HG03354 (cell line): ENCODE measurements around the gene REV3L.

Experiments
- ATAC-seq: cut with Tn5 transposase; IDR thresholded peaks from one replicate; pipeline ENCODE4 v1.9.1; 2021; ENCODE audit warnings: mild to moderate bottlenecking; ENCODE audit not compliant: unreplicated experiment, poor library complexity, severe bottlenecking

REV3L gene

DNA sequence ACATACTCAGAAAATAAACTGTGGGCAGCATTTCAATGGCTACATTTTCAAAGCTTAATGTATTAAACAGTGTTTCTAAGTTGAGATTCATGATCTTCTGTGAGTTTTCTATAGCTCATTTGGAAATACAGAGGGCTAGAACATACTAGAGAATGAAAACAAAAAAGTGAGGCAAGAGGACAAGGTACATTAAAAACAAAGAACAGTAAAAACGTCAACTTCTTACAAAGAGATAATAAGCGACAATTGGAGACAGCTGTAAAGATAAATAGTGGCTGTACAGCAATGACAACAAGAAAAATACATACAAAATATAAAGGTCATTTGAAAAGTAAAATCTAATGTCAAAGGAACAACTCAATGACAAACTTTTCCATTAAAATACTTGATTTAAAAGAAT lies 94.3 kb downstream of the REV3L start:
- no peak for ATAC-seq

DNA sequence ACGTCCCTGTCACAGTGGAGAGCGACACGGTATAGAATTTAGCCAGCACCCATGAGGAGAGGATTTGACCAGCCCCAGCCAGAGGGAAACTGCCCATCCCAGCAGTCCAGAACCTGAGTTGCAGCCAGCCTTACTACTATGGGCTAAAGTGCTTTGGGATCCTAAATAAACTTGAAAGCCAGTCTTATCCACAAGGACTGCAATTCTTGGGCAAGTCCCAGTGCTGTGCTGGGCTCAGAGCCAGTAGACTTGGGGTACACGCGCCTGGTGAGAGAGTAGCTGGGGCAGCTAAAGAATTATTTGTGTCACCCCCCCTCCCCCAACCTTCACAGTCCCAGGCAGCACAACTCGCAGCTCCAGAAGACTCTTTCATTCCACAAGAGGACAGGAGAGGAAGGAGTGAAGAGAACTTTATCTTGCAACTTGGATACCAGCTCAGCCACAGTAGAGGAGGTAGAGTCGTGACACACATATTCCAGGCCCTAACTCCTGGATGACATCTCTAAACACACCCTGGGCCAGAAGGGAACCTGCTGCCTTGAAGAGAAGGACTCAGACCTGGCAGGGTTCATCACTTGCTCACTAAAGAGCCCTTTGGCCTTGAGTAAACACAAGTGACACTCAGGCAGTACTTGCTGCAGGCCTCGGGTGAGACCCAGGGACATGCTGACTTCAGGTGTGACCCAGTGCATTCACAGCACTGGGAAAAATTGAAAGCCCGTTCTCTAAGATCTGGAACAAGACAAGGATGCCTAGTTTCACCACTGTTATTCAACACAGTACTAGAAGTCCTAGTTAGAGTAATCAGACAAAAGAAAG lies 100.3 kb downstream of the REV3L start:
- ATAC-seq = no peak

DNA sequence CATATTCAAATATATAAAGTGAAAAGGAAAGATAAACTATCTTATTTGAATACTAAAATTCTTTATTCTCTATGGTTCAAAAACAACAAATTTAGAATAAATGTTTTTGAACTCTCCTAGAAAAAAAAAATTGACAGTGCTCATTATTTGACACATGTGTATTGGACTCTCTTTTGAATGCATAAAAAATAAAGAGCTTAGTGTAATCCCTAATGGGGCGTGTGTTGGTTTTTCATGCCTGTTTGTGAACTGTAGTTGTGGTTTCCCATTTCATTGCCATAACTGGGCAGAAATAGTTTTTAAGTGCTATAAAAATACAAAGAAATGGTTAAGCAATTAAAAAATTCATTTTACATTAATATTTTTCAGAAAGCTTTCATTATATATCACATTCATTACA lies 101.3 kb downstream of the REV3L start:
- ATAC-seq = no peak

DNA sequence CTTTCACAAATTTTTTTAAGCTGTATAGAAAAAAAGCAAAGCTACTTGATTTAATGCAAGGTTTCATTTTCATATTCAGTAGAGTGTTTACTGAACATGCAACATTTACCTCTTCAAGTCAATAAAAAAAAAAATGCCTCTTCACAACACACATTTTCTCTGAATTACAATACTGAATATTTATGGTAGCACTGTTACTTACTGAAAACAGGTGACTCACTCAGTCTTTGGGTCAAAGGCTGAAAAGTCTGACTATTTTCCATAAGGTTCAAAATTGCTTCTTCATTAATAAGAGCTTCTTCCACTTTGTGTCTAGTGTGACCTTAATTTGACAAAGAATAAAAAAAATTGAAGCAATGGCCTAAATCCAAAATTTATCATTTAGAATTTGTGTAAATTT lies 101.9 kb downstream of the REV3L start:
- ATAC-seq = no peak

DNA sequence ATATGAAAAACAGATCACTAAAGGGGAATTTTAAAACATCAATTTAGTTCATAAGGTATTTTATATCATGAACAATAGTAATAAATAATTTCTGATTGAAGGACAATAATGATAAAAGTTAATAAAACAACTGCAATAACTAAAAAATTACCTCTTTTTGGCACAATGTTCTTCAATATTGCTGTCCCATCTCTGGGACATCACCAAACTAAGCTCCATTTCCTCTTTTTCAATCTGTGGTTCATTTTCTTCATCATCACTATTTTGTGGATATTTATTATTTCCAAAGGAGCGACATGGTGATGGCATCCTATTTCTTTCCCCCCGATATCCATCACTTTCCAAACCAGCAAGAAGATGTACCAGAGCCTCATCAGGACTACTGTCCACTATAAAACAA lies 103.2 kb downstream of the REV3L start:
- no peak for ATAC-seq

DNA sequence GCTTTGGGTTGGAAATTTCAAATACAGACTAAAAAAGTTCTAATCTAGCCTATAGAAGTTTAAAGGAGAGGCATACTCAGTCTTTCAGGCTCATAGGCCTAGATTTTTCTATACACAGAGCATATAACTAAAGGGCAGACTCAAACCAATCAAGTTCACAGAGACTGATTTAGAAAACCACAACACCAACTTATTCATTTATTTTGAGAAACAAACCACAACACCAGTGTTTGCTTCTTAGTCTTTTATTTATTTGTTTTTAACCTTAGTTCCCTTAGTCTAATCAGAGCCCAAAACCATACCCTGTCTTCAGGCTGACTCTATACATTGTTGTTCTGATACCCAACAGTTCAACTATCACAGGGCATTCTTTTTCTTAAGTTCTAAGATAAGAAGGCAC lies 103.7 kb downstream of the REV3L start:
- no peak for ATAC-seq

DNA sequence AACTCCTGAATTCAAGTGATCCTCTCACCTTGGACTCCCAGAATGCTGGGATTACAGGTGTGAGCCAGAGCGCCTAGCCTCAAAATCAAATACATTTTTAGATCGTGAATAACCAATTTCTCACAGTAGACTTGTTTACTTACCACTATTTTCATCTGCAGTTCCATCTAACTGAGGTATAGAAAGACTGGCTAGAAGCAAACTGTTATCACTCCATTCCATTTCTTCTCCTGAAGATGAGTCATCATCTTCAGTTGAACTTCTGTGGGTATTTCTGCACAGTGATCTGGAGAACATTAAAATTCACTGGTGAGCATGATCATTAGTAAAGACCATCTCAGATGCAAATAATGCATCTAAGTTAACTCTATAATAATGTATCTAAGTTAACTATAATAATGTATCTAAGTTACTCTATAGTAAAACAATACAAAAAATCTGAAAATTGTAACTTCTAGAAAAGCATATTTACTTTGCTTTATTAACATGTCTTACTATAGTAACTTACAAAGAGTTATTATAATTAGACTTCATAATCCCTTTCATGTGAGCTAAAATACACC lies 105.4 kb downstream of the REV3L start:
- ATAC-seq = no peak

DNA sequence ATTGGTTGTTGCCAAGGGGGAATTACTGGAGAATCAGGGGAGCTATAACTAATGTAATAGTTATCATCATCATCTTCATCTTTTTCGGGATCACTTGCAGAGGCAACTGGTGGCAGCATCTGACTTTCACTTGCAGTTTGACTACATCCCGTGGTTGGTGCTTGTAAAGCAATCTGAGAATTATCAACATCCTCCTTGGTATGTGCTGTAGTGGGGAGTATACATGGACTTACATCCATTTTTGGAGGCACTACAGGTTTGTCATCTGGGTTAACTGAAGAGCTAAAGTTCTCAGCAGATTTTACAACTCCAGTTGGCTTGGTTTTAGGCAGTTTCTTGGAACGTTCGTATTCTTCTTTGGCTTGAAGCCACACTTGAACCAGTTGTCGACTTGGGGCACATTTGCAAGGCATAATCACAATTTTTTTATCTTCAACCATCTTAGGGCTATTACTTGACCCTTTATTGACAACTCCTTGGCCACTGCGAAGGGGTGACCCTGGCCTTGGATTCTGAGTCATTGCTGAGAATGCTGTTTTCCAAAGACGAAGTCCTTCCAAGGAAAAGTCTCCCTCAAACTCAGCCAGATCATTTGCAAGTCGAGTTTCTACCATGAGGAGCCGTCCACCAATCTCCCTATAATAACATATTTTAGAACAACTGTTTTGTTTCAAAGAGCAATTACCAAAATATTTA lies 115.5 kb downstream of the REV3L start:
- peak; percentile 43 for ATAC-seq

DNA sequence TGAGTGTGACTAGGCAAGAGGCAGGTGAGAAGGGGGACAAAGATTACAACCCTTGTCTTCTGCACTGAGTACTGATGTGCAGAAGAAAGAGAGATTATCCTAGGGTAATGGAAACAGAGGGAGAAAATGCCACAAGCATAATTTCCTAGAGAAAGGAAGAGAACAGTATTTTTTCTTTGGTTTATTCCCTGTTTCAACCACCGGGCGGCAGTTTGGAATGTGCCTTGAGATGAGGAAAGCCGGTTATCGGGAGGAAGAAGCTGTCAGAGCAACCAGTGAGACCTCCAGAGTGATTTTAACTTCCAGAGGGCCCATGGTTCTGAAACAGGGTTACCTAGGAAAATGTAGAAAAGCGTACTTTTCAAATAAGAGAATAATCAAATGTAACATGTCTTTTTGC lies 121.4 kb downstream of the REV3L start:
- no peak for ATAC-seq

DNA sequence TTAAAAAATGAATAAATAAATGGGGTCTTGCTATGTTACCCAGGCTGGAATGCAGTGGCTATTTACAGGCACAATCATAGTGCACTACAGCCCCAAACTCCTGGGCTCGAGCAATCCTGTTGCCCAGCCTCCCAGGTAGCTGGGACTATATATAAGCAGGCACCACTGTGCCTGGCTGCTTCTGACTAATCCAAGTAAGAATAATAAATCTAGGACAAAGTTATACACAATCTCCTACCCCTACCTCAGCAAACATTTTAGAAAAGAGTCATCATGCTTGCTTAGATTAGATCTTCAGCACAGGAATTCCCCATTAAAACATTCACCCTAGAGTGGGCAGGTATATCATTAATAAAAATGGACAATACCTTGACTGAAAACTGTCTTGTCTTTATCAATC lies 124.6 kb downstream of the REV3L start:
- no peak for ATAC-seq

DNA sequence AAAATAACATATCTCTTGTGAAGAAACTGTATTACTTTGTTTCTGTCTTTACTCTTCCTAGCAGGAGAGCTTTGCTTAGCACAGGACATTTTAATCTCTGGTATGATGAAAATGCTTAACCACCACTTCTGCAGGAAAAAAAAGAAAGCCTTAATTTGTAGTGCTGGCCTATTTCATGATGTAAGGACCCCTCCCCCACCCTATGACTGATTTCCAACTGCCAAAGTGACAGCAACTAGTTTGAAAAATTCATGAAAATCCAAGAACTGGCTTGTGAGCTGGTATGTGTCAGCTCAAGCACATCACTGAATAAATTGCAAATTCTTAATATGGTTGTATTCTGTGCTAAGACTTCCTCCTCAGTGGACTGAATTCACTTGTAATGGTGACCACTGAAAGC lies 125.3 kb downstream of the REV3L start:
- ATAC-seq = no peak

DNA sequence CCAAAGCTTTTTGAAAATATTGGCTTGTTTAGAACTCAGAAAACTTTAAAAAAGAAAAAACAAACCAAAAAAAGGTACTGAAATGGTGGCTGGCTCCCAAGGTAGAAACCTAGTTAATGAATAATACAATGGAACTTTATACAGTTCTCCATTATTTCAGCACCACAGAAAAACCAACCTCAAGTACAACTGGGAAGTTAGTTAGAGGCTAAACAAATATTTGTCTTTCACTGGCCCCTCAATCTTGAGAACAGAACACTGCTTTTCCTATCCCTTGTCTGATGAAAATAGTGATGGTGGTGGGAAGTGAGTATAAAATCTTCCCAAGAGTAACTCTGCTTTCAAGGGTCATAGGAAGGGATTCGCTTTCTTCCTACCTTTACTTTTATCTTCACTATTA lies 126.5 kb downstream of the REV3L start:
- ATAC-seq = no peak

DNA sequence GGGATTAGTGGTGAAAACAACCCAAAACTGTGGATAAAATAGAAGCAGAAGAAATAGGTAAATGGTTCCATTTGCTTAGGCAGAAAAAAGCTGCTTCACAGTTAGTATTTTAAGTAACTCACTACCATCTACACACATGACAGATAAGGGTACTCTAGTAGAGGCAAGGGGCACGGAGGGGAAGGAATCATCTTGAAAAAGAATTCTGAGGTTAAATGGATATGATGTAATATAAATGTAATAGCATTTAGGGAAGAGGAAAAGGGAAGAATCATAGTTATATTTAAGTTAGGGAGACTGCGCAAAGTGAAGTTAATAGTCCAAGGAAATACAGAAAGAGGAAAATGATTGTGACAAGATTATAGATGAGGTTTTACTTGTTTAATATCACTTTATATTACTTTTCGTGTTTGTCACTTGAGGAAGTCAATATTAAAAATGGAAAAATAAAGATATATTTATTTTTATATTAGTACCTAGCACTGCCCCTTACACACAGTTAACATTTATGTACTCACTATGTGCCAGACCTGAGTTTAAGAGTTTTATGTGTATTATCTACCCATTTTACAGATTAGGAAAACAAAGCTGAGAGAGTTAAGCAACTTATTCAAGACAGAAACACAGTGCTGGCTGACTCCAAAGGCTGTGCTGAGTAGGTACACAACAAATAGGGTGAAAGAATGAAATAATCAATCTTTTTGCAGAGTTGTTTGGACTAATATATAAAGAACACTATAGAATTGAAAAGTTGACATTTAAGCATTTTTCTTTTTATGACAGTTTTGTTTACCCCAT lies 128.1 kb downstream of the REV3L start:
- no peak for ATAC-seq

DNA sequence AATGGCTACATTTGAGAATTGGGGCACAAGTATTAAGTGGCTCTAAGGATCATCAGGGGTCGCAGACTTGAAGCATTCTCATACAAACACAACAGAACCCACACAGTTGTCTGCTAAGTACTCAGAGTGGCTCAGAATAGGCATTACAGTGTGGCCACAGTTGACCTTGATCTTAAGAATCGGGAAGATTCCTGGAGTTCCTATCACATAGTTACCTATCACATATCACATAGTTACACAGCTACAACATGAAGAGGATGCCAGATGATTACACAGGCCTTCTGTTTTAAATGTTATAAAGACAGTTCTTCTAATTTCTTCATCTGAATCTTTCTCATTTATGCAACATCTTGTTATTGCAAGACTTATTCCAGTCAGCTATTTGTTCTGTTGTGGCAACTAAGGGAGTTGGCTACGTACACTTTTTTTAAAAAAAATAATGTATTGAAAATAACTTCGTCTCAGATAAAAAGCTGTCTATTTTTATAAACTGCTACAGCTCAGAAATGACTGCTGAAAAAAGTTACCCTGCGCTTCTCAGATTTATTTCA lies 129.0 kb downstream of the REV3L start:
- ATAC-seq = no peak

DNA sequence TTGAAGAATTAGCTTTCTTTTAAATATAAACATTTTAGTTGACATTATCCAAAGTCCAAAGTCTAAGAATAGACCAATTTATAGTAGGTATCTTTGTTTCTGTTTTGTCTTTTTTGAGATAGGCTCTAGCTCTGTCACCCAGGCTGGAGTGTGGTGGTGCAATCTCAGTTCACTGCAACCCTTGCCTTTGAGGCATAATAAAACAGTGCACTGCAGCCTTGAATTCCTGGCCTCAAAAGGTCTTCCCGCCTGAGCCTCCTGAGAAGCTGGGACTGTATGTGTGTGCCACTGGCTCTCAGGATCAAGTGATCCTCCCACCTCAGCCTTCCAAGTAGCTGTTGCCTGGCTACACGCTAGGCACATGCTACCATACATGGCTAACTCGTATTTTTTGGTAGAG lies 135.4 kb downstream of the REV3L start:
- no peak for ATAC-seq

DNA sequence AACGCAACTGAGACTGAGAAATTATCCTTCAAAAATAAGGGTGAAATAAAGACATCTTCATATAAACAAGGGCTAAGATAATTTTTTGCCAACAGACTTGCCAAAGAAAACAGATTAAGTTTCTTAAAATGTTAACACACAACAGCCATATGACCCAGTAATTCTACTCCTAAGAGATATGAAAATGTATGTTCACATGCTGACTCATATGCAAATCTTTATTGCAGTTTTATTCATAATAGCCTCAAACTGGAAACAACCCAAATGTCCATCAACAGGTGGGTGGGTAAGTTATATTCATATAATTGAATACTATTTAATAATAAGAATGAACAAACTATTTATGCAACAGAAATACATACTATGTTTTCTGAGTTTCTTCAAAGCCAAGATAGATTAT lies 140.1 kb downstream of the REV3L start:
- no peak for ATAC-seq

DNA sequence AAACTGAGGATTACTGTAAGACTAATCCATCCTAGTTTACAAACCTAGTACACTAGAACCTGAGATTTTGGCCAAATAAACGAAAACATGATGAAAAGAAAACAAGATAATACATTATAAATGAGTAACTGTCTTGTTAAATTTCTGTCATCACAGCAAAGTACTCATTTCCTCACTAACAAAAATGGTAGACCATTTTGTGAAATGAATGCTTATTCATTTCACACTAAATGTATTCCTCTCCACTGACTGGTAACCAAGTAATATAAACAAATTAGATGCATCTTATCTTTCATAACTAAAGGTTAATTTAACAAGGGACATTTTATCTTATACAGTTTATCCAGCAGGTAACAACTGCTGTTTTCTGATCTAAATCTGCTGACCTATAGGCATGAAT lies 143.7 kb downstream of the REV3L start:
- peak; percentile 65 for ATAC-seq

DNA sequence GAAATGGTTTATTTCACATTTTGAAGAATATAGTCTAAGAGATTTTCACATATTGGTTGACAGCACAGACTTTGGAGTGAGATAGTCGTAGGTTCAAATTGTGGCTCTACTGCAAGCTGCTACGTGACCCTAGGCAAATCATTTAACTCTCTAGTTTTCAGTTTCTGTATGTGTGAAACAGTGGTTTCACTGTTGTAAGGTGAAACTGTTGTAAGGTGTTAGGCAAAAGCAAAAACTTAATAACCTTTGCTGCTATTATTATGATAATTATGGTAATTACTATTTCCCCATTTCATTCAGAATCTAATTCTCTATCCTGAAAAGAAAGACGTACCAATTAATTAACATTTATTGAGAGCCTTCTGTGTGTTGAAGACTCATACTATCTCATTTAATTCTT lies 144.2 kb downstream of the REV3L start:
- ATAC-seq = peak; percentile 100

DNA sequence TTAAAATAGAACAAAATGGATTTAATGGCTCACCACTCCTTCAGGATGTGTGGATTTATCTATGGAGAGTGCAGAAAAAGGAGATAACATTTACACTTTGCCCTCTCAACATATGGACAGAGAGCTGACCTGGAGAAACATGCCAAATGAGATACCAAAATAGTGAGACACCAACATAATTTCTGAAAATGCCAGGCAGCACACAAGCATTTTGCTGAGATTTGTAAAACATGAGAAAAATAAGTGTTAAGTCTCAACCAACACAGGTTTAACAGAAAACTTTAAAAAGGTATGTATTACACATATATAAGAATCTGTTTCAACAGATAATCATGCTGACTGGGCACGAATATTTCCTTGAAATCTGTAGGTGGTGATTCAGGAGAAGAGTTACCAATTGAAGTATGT lies 145.2 kb downstream of the REV3L start:
- no peak for ATAC-seq
